GM23248 (cell line): Measurements from ENCODE around the gene OSER1. TPM values are rescaled to one million over a fixed set of nuclear protein-coding genes. Genes with fewer than 3 reads are reported as not detected.

Experiments
- DNase-seq: peaks from one replicate; pipeline ENCODE4 v3.0.0-alpha.2; 2015
- H2AFZ ChIP-seq: fragments of 200-600 bp; sonication (generic); 2 replicates; pipeline ENCODE4 v1.6.1; 2016; ENCODE audit warnings: antibody characterized with exemption
- H3F3A ChIP-seq: fragments of 200-600 bp; sonication (generic); 2 replicates; pipeline ENCODE4 v1.6.1; 2016; ENCODE audit warnings: mild to moderate bottlenecking, antibody characterized with exemption, mixed run types; ENCODE audit not compliant: insufficient read depth
- H3K27ac ChIP-seq: fragments of 200-600 bp; sonication (generic); 2 replicates; pipeline ENCODE4 v1.5.1; 2016; ENCODE audit warnings: mild to moderate bottlenecking
- H3K27me3 ChIP-seq: fragments of 200-600 bp; sonication (generic); replicated peaks from 2 replicates; pipeline ENCODE4 v1.6.1; 2016; ENCODE audit warnings: mild to moderate bottlenecking; ENCODE audit not compliant: insufficient read depth
- H3K36me3 ChIP-seq: fragments of 200-600 bp; sonication (generic); 2 replicates; pipeline ENCODE4 v1.6.1; 2016; ENCODE audit warnings: low read depth, mild to moderate bottlenecking
- H3K4me1 ChIP-seq: fragments of 200-600 bp; sonication (generic); 2 replicates; pipeline ENCODE4 v1.6.1; 2016; ENCODE audit warnings: mild to moderate bottlenecking; ENCODE audit not compliant: insufficient read depth
- H3K4me2 ChIP-seq: fragments of 200-600 bp; sonication (generic); one replicate; pipeline ENCODE4 v1.6.1; 2016; ENCODE audit warnings: mild to moderate bottlenecking; ENCODE audit not compliant: unreplicated experiment
- H3K4me3 ChIP-seq: fragments of 200-600 bp; sonication (generic); 2 replicates; pipeline ENCODE4 v1.5.1; 2016; ENCODE audit warnings: mild to moderate bottlenecking
- H3K79me2 ChIP-seq: fragments of 200-600 bp; sonication (generic); 2 replicates; pipeline ENCODE4 v1.6.1; 2016; ENCODE audit warnings: mild to moderate bottlenecking; ENCODE audit not compliant: insufficient read depth
- H3K9ac ChIP-seq: fragments of 200-600 bp; sonication (generic); 2 replicates; pipeline ENCODE4 v1.6.1; 2016; ENCODE audit warnings: mild to moderate bottlenecking
- H3K9me2 ChIP-seq: fragments of 200-600 bp; sonication (generic); 2 replicates; pipeline ENCODE4 v1.6.1; 2016; ENCODE audit warnings: mixed run types, mild to moderate bottlenecking, moderate library complexity; ENCODE audit not compliant: insufficient read depth
- H3K9me3 ChIP-seq: fragments of 200-600 bp; sonication (generic); one replicate; pipeline ENCODE4 v1.6.1; 2017; ENCODE audit warnings: low read depth
- H4K20me1 ChIP-seq: fragments of 200-600 bp; sonication (generic); 2 replicates; pipeline ENCODE4 v1.6.0; 2016; ENCODE audit not compliant: insufficient read depth
- EZH2 ChIP-seq: fragments of 200-600 bp; sonication (generic); IDR thresholded peaks from 2 replicates; pipeline ENCODE4 v1.6.1; 2018; ENCODE audit warnings: antibody characterized with exemption, mild to moderate bottlenecking; ENCODE audit not compliant: insufficient read depth, poor library complexity, severe bottlenecking
- EZH2phosphoT487 ChIP-seq: fragments of 200-600 bp; sonication (generic); IDR thresholded peaks from 2 replicates; pipeline ENCODE4 v1.6.1; 2018; ENCODE audit warnings: antibody characterized with exemption, moderate library complexity, mild to moderate bottlenecking, low read depth; ENCODE audit not compliant: insufficient read depth
- WGBS, 2 experiments: methylation state at CpG; one replicate each; pipeline ENCODE4 v1.1.6; 2015 to 2017; ENCODE audit warnings: low lambda C conversion rate in 2 of 2, low coverage in 1 of 2; ENCODE audit errors: missing lambda C conversion rate in 2 of 2; 5-methylcytosine and 5-hydroxymethylcytosine counted together
- in situ Hi-C: fragments of 300-500 bp; cut with MboI; formaldehyde crosslinking; loops from 2 replicates; pipeline ENCODE4 v1.15.0; 2020
- polyA plus RNA-seq: library from polyadenylated mRNA; unstranded; fragments of >200 nt; fragmentation: Nextera tagmentation; extraction: Ambion mirVana; gene quantifications from 2 replicates; pipeline ENCODE4 v1.2.1, GENCODE V29; 2016
- total RNA-seq: library from RNA; depleted of rRNA; stranded (reverse); fragments of >200 nt; shearing (Covaris generic); gene quantifications from 2 replicates; pipeline ENCODE4 v1.2.3, GENCODE V29; 2014

Gene OSER1
- total and polyA plus RNA-seq, 2 experiments from 2014 or later = 36.2 to 43.8 TPM

DNA sequence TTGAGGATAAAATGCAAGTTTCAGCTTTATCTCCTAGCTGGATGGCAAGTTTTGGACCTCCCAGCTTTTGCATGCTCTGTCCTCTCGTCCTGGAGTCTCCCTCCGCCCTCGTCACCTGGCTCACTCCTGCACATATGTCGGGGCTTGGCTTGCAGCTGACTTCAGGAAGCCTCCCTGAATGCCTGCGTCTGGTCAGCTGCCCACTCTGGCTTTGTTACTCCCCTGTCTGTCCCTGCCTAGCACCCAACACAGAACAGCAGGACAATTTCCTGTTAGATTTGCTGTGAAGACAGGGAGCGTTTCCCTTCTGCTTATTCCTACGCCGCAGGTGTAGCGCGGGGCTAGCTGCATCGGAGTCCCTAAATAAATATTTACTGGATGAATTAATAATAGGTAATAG lies 29.0 kb downstream of the OSER1 start:
- Histone ChIP-seq H3F3A (no peaks in the 10 kb centered on the region; the same call in 1 of the 2 replicates), H4K20me1 (no peaks in the 10 kb centered on the region), H3K4me2 (no peak overlapping the region), H3K4me3 (no peak overlapping the region), H3K27ac (no peak overlapping the region), H3K4me1 (peaks cover 8% of the 10 kb centered on the region), H3K9me2 (no peaks in the 10 kb centered on the region), H2AFZ (0 out of 2 replicates have a peak overlapping the region, but pooled peaks have one; percentile 51), H3K36me3 (no peaks in the 10 kb centered on the region), H3K9ac (no peak overlapping the region), H3K79me2 (no peaks in the 10 kb centered on the region), H3K27me3 (no peaks in the 10 kb centered on the region), H3K9me3 (no peaks in the 10 kb centered on the region)
- DNase-seq = no peak
- in situ Hi-C loops = no loop called here
- 69 to 72% methylated on average over 11 of the region's 11 CpGs for WGBS, 2 experiments
- TF ChIP-seq EZH2phosphoT487 (no peak), EZH2 (no peak)

DNA sequence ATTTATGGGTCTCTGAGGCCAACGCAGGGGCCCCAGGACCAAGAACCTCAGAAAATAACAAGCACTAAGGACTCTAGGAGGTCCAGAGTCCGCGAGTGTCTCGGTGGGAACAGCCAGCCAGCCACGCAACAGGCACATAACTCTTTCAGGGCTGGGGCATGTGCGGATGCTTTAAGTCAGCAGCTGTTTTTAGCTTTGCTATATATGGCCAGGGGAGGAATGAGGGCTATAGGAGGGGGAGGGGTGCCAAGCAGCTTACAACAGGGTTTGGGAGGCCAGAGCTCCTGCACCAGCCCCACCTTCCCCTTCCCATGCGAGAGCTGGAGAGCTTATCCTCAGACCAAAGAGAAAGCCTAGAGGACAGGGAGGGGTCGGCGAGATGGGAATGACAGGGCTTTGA lies 29.8 kb downstream of the OSER1 start:
- in situ Hi-C loops = no loop called here
- no peak overlapping the region for H3K4me2 ChIP-seq

DNA sequence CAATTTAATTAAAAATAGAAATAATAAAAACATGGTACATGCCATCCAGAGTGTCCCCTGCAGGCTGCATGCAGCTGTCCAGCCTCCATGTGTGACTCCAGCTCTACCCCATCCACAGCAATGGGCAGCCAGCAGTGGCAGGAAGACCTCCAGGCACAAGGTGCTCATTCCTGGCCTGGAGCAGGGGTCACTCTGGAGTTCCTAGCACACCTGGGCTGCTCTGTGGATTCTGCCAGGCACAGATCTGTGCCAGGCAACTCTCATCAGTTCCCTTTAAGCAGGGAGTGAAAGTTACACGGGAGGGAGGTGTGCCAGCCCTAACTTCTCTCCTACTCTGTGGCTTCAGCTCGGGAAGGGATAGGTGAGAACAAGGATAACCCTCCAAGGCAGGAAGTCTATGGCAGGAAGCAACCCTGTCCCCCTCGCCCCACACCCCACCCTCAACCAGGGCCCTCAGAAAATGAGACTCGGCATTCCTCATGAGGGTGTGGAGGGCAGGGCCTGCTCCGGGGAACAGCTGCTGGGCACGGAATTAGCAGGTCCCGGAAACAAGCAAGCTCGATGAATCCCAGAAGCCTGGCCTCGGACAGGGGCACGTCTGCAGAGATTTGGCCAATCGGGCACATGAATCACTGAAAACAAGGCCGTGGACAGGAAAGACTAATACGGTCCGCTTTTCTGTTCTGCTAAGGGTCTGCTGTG lies 33.6 kb downstream of the OSER1 start:
- 0 out of 2 replicates have a peak overlapping the region, but pooled peaks have one; percentile 7 for H3K4me3 ChIP-seq
- H4K20me1 ChIP-seq = no peaks in the 10 kb centered on the region
- no peaks in the 10 kb centered on the region for H3K27me3 ChIP-seq
- H3K36me3 ChIP-seq = no peaks in the 10 kb centered on the region
- no peaks in the 10 kb centered on the region; the same call in 1 of the 2 replicates for H3F3A ChIP-seq
- peak overlapping the region; percentile 66 for H2AFZ ChIP-seq
- in situ Hi-C loops = no loop called here
- no peaks in the 10 kb centered on the region for H3K79me2 ChIP-seq
- no peaks in the 10 kb centered on the region for H3K9me3 ChIP-seq
- TF ChIP-seq EZH2 (no peak), EZH2phosphoT487 (no peak)
- H3K4me2 ChIP-seq = peak overlapping the region; percentile 24
- no peaks in the 10 kb centered on the region for H3K9me2 ChIP-seq
- peak overlapping the region; percentile 22 for H3K9ac ChIP-seq
- WGBS, 2 experiments = 37 to 40% methylated on average over 14 of the region's 14 CpGs
- H3K27ac ChIP-seq = 0 out of 2 replicates have a peak overlapping the region, but pooled peaks have one; percentile 11
- H3K4me1 ChIP-seq = peaks cover 7% of the 10 kb centered on the region
- DNase-seq = peak; percentile 56

More for the DNA sequence above, 29.8 kb downstream of the OSER1 start:
- H3K9me3 ChIP-seq = no peaks in the 10 kb centered on the region
- H3K9ac ChIP-seq = peak overlapping the region; percentile 19; the same call in 1 of the 2 replicates
- whole genome bisulfite sequencing, 2 experiments = 23 to 29% methylated on average over 9 of the region's 9 CpGs
- peak; percentile 46 for DNase-seq
- H2AFZ ChIP-seq = peak overlapping the region; percentile 51
- no peaks in the 10 kb centered on the region for H3K79me2 ChIP-seq
- H3K36me3 ChIP-seq = no peaks in the 10 kb centered on the region
- H3K9me2 ChIP-seq = no peaks in the 10 kb centered on the region
- no peak overlapping the region for H3K27ac ChIP-seq
- peaks cover 6% of the 10 kb centered on the region; the same call in 1 of the 2 replicates for H3K4me1 ChIP-seq
- H4K20me1 ChIP-seq = no peaks in the 10 kb centered on the region
- H3K4me3 ChIP-seq = no peak overlapping the region
- no peak for TF ChIP-seq EZH2
- no peak for TF ChIP-seq EZH2phosphoT487
- H3F3A ChIP-seq = no peaks in the 10 kb centered on the region; the same call in 1 of the 2 replicates
- H3K27me3 ChIP-seq = no peaks in the 10 kb centered on the region

DNA sequence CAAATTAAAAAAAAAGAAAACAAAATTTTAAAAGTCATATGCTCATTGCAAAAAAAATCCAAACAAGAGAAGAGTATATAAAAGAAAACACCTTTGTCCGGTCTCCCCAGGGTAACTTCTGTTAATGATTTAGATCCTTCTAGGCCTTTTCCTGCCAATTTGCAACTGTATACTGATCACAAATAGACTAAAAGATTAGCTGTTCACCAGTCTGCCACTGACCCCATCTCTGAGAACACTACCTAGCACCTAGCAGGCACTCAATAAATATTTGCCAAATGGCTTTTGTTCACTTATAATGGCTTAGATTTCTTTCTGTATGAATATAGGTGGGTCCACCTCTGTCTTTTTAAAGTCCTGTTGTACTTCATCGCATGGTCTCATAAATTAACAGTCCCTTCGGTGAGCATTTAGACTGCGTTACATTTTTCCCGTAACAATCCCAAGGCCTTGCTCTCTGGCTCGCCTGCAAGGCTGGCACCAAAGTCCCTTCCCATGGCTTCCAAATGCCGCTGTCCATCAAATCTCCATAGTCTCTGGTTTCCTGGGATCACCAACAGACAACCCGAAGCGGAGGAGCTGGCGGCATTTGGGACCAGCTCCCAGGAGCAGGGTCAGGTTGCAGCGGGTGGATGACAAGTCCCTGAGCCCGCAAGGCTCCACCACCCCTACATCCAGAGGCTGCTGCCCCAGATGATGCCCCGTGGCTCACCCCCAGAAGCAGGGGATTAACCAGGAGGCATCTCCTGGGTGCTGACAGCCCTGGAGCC lies 35.4 kb downstream of the OSER1 start:
- no peaks in the 10 kb centered on the region for H4K20me1 ChIP-seq
- no peaks in the 10 kb centered on the region for H3K79me2 ChIP-seq
- DNase-seq = no peak
- H3K27me3 ChIP-seq = no peaks in the 10 kb centered on the region
- no peaks in the 10 kb centered on the region for H3K36me3 ChIP-seq
- H3K27ac ChIP-seq = no peak overlapping the region
- 88% methylated on average over 13 of the region's 13 CpGs for WGBS, 2 experiments
- no peak overlapping the region for H3K4me2 ChIP-seq
- H3K9ac ChIP-seq = no peak overlapping the region
- TF ChIP-seq EZH2 (no peak), EZH2phosphoT487 (no peak)
- no peaks in the 10 kb centered on the region for H3K9me2 ChIP-seq
- no peak overlapping the region for H3K4me3 ChIP-seq
- H3K4me1 ChIP-seq = peaks cover 19% of the 10 kb centered on the region
- no peaks in the 10 kb centered on the region for H3F3A ChIP-seq
- H3K9me3 ChIP-seq = no peaks in the 10 kb centered on the region
- no peak overlapping the region for H2AFZ ChIP-seq
- in situ Hi-C loops = no loop called here
